HCT116 (cell line): ENCODE results near the gene ACTN2. TPM values are rescaled to one million over a fixed set of nuclear protein-coding genes. Genes with fewer than 3 reads are reported as not detected.

Source experiments
- ATAC-seq: fragments of 200-7000 bp; cut with Tn5 transposase; 2 replicates; pipeline ENCODE4 v1.9.1; 2020; ENCODE audit warnings: mild to moderate bottlenecking, moderate library complexity
- BruUV-seq: library from RNA; stranded (reverse); fragments of 400-500 nt; replicated peaks from 2 replicates; lab custom pipeline; 2021; lab: Mats Ljungman, UMichigan
- CTCF ChIA-PET: fragments of 300-600 bp; sonication (Branson Sonifier 250); formaldehyde crosslinking; loops from one replicate; lab custom pipeline; 2021; ENCODE audit warnings: antibody characterized with exemption; lab: Charles Lee
- POLR2A ChIA-PET: fragments of 300-600, 350-600 bp; sonication (Branson Sonifier 250); formaldehyde crosslinking; loops from one replicate; lab custom pipeline; 2021; ENCODE audit warnings: antibody characterized with exemption; lab: Charles Lee
- RAD21 ChIA-PET, 2 experiments: fragments of 300-600 bp; sonication (Branson Sonifier 250); formaldehyde crosslinking; loops; one replicate each; lab custom pipeline; 2023; ENCODE audit warnings: low total read pairs in 2 of 2; ENCODE audit not compliant: uncharacterized antibody in 2 of 2, unreplicated experiment in 2 of 2, low non-redundant PET in 1 of 2; lab: Charles Lee
- DNase-seq: peaks from one replicate; pipeline ENCODE4 v3.0.0-alpha.2; 2010; ENCODE audit warnings: low read depth, low spot score
- H2AFZ ChIP-seq: fragments of 200-600 bp; shearing (Covaris generic), sonication (generic); 2 replicates; pipeline ENCODE4 v1.6.1; 2017; ENCODE audit warnings: low read depth, mixed run types, mixed read lengths, antibody characterized with exemption, low read length; ENCODE audit not compliant: poor library complexity, severe bottlenecking
- H3K27ac ChIP-seq: 2 replicates; pipeline ENCODE4 v1.5.1; 2012; ENCODE audit warnings: low read depth, low read length
- H3K27me3 ChIP-seq: fragments of 200-600 bp; sonication (generic); 2 replicates; pipeline ENCODE4 v1.6.1; 2016; ENCODE audit warnings: mixed run types, low read length, mixed read lengths; ENCODE audit not compliant: insufficient read depth
- H3K36me3 ChIP-seq, 2 experiments: fragments of 200-500 bp in 1 of 2; fragments of 200-600 bp in 1 of 2; sonication (Bioruptor generic) in 1 of 2; sonication (generic) in 1 of 2; 2 replicates each; pipeline versions ENCODE4 v1.5.1 to v1.6.1; 2014 to 2016; ENCODE audit warnings: low read length in 2 of 2, inconsistent platforms in 1 of 2, mixed read lengths in 1 of 2, mixed run types in 1 of 2; ENCODE audit not compliant: insufficient read depth in 2 of 2, control insufficient read depth in 1 of 2
- H3K4me1 ChIP-seq, 2 experiments: fragments of 200-600 bp in 1 of 2; sonication (generic) in 1 of 2; 2 replicates each; pipeline versions ENCODE4 v1.5.1 to v1.6.1; 2012 to 2017; ENCODE audit warnings: low read length in 2 of 2, inconsistent platforms in 1 of 2, mild to moderate bottlenecking in 1 of 2, mixed read lengths in 1 of 2, mixed run types in 1 of 2, moderate library complexity in 1 of 2; ENCODE audit not compliant: insufficient read depth in 2 of 2, control insufficient read depth in 1 of 2
- H3K4me2 ChIP-seq: fragments of 200-600 bp; sonication (generic); 2 replicates; pipeline ENCODE4 v1.6.1; 2017; ENCODE audit warnings: mixed run types, low read length, mixed read lengths
- H3K4me3 ChIP-seq, 2 experiments: fragments of 200-600 bp in 1 of 2; sonication (generic) in 1 of 2; replicated peaks in 1 of 2; 2 replicates each; pipeline ENCODE4 v1.5.1; 2011 to 2016; ENCODE audit warnings: low read length in 2 of 2, control low read depth in 1 of 2, low read depth in 1 of 2, mild to moderate bottlenecking in 1 of 2, mixed read lengths in 1 of 2, mixed run types in 1 of 2
- H3K79me2 ChIP-seq: fragments of 200-600 bp; sonication (generic); 2 replicates; pipeline ENCODE4 v1.6.1; 2017; ENCODE audit warnings: mild to moderate bottlenecking, mixed run types, low read length, moderate library complexity, mixed read lengths; ENCODE audit not compliant: insufficient read depth
- H3K9ac ChIP-seq: fragments of 200-600 bp; sonication (generic); 2 replicates; pipeline ENCODE4 v1.6.1; 2016; ENCODE audit warnings: low read length, mixed read lengths
- H3K9me2 ChIP-seq: fragments of 200-600 bp; sonication (generic), shearing (Covaris generic); 2 replicates; pipeline ENCODE4 v1.6.1; 2017; ENCODE audit warnings: mixed run types, mild to moderate bottlenecking, moderate library complexity; ENCODE audit not compliant: insufficient read depth
- H3K9me3 ChIP-seq, 2 experiments: fragments of 200-500 bp in 1 of 2; fragments of 200-600 bp in 1 of 2; sonication (Bioruptor generic) in 1 of 2; sonication (generic) in 1 of 2; 2 replicates each; pipeline ENCODE4 v1.6.1; 2014 to 2017; ENCODE audit warnings: low read length in 2 of 2, mixed read lengths in 2 of 2, inconsistent platforms in 1 of 2, low read depth in 1 of 2, mild to moderate bottlenecking in 1 of 2, mixed run types in 1 of 2, moderate library complexity in 1 of 2; ENCODE audit not compliant: control insufficient read depth in 1 of 2, insufficient read depth in 1 of 2
- H4K20me1 ChIP-seq: fragments of 200-600 bp; sonication (generic), shearing (Covaris generic); 2 replicates; pipeline ENCODE4 v1.6.1; 2017; ENCODE audit warnings: mixed run types, mild to moderate bottlenecking, moderate library complexity; ENCODE audit not compliant: insufficient read depth
- FOSL1 ChIP-seq: IDR thresholded peaks from 2 replicates; pipeline ENCODE4 v1.6.1; 2012; ENCODE audit warnings: low read depth
- POLR2AphosphoS5 ChIP-seq: IDR thresholded peaks from 2 replicates; pipeline ENCODE4 v1.6.1; 2011; ENCODE audit warnings: mild to moderate bottlenecking, low read depth, low read length, moderate library complexity
- RAD21 ChIP-seq: IDR thresholded peaks from 2 replicates; pipeline ENCODE4 v1.6.1; 2012; ENCODE audit warnings: low read depth, mild to moderate bottlenecking
- SP1 ChIP-seq: IDR thresholded peaks from 2 replicates; pipeline ENCODE4 v1.6.1; 2012; ENCODE audit warnings: low read depth
- ZNF274 ChIP-seq: fragments of 200-500 bp; sonication (Bioruptor generic); IDR thresholded peaks from 2 replicates; pipeline ENCODE4 v1.6.1; 2014; ENCODE audit warnings: mild to moderate bottlenecking, low read depth, low read length, inconsistent platforms
- intact Hi-C: fragments of 100-400 bp; cut with micrococcal nuclease; formaldehyde crosslinking; loops from 2 replicates; pipeline ENCODE4 v1.10.0; 2022
- total RNA-seq: library from RNA; stranded (reverse); gene quantifications from one replicate; pipeline ENCODE4 v1.2.1, GENCODE V29; 2021; ENCODE audit not compliant: unreplicated experiment
- TF ChIP-seq, protein P1 (sequence below): IDR thresholded peaks from 2 replicates; pipeline ENCODE4 v1.6.1; 2012; ENCODE audit warnings: low read depth
- TF ChIP-seq, protein P2 (sequence below), 3 experiments: fragments of 200-600 bp in 1 of 3; sonication (generic) in 1 of 3; IDR thresholded peaks in 2 of 3; conservative IDR thresholded peaks in 1 of 3; 2 replicates each; pipeline ENCODE4 v1.5.1; 2012 to 2017; ENCODE audit warnings: low read depth in 2 of 3, low read length in 2 of 3, antibody characterized with exemption in 1 of 3, borderline replicate concordance in 1 of 3, control low read depth in 1 of 3, mild to moderate bottlenecking in 1 of 3, mixed read lengths in 1 of 3, mixed run types in 1 of 3, moderate library complexity in 1 of 3; ENCODE audit not compliant: insufficient read depth in 1 of 3

ACTN2 gene
- total RNA-seq, 1 experiment from 2014 or later = 0.20 TPM

DNA sequence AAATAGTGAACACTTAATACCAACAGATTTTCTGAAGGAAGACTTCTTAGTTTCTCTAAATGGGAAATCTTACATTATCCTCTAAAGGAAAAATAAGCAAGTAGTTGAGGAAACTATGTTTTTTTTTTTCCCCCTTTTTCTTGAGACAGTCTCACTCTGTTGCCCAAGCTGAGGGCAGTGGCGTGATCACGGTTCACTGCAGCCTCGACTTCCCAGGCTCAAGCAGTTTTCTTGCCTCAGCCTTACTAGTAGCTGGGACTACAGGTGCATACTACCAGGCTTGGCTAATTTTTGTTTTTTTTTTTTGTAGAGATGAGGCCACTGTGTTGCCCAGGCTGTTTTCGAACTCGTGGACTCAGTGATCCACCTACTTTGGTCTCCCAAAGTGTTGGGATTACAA lies 112.7 kb downstream of the ACTN2 start (continued):
- TF ChIP-seq, protein P1, sequence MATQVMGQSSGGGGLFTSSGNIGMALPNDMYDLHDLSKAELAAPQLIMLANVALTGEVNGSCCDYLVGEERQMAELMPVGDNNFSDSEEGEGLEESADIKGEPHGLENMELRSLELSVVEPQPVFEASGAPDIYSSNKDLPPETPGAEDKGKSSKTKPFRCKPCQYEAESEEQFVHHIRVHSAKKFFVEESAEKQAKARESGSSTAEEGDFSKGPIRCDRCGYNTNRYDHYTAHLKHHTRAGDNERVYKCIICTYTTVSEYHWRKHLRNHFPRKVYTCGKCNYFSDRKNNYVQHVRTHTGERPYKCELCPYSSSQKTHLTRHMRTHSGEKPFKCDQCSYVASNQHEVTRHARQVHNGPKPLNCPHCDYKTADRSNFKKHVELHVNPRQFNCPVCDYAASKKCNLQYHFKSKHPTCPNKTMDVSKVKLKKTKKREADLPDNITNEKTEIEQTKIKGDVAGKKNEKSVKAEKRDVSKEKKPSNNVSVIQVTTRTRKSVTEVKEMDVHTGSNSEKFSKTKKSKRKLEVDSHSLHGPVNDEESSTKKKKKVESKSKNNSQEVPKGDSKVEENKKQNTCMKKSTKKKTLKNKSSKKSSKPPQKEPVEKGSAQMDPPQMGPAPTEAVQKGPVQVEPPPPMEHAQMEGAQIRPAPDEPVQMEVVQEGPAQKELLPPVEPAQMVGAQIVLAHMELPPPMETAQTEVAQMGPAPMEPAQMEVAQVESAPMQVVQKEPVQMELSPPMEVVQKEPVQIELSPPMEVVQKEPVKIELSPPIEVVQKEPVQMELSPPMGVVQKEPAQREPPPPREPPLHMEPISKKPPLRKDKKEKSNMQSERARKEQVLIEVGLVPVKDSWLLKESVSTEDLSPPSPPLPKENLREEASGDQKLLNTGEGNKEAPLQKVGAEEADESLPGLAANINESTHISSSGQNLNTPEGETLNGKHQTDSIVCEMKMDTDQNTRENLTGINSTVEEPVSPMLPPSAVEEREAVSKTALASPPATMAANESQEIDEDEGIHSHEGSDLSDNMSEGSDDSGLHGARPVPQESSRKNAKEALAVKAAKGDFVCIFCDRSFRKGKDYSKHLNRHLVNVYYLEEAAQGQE = no peak
- TF ChIP-seq RAD21 = no peak
- TF ChIP-seq SP1 = no peak

DNA sequence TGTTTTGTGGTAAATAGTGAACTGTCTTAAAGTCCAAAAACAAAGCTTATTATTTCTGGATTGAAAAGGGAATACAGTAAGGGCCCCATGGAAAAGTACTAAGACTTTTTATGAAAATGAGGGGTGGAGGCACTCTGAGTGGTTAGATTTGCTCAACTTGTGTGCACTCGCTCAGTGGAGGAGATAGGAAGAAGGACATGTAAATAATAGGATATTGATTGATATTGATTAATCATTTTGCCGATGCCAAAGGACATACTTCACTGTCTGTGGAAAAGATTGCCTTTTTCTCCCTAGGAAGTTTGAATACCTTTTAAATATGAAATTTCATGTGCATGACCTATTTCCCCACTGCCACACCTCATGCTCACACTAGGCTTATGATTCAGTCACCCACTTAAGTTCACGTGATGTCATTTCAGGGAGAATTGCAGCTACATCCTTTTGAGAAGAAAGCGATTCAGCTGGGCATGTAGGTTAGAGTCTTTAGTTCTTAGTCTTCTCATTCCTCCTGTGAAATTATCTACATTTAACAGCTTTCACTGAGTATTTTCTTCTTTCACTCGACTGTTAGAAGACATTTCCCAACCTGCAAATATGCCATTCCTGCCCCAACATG lies 113.8 kb downstream of the ACTN2 start:
- Histone ChIP-seq H3K4me1 (peaks cover 4 to 8% of the 10 kb centered on the region in 2 experiments), H3K4me3 (no peak overlapping the region), H2AFZ (no peak overlapping the region), H3K4me2 (no peak overlapping the region), H3K27ac (no peak overlapping the region), H3K9ac (no peak overlapping the region), H3K27me3 (no peaks in the 10 kb centered on the region), H3K36me3 (no peaks in the 10 kb centered on the region), H4K20me1 (no peaks in the 10 kb centered on the region), H3K9me3 (no peaks in the 10 kb centered on the region), H3K9me2 (no peaks in the 10 kb centered on the region), H3K79me2 (peaks cover 77% of the 10 kb centered on the region)
- ChIA-PET POLR2A (no interaction called here), RAD21 (no interaction called here), CTCF (no interaction called here)
- no peak for ATAC-seq
- DNase-seq = no peak
- no TSS peak for BruUV-seq
- intact Hi-C loops = no loop called here
- TF ChIP-seq FOSL1 (no peak), POLR2AphosphoS5 (no peak), ZNF274 (no peak)
- TF ChIP-seq, protein P2, sequence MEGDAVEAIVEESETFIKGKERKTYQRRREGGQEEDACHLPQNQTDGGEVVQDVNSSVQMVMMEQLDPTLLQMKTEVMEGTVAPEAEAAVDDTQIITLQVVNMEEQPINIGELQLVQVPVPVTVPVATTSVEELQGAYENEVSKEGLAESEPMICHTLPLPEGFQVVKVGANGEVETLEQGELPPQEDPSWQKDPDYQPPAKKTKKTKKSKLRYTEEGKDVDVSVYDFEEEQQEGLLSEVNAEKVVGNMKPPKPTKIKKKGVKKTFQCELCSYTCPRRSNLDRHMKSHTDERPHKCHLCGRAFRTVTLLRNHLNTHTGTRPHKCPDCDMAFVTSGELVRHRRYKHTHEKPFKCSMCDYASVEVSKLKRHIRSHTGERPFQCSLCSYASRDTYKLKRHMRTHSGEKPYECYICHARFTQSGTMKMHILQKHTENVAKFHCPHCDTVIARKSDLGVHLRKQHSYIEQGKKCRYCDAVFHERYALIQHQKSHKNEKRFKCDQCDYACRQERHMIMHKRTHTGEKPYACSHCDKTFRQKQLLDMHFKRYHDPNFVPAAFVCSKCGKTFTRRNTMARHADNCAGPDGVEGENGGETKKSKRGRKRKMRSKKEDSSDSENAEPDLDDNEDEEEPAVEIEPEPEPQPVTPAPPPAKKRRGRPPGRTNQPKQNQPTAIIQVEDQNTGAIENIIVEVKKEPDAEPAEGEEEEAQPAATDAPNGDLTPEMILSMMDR (IDR thresholded peaks at IDR 0.05 in 2 of 3, conservative IDR thresholded peaks at IDR 0.05 in 1 of 3; ENCODE audit: borderline replicate concordance in 1 of 3, insufficient read depth in 1 of 3, low read depth in 2 of 3, low read length in 2 of 3) = no peak
